Stimulated activated naive CD8-positive, alpha-beta T cell treated with anti-CD3 and anti-CD28 coated beads, Interleukin-15, amount 100 ng/mL, for 72 hours (primary cell): ENCODE measurements around the gene CHKA.

ENCODE experiments used
- ATAC-seq: fragments of 150-1000 bp; cut with Tn5 transposase; 2 replicates; pipeline ENCODE4 v1.10.0; 2021; ENCODE audit warnings: mild to moderate bottlenecking, moderate library complexity
- DNase-seq, 2 donors: peaks; one replicate each; pipeline ENCODE4 v3.0.0; 2021 to 2022
- H3K27ac Mint-ChIP-seq, 2 donors: one replicate each; pipeline ENCODE4 v1.8.0; 2022; ENCODE audit warnings: mild to moderate bottlenecking in 2 of 2, mixed read lengths in 2 of 2, moderate library complexity in 2 of 2
- H3K27me3 Mint-ChIP-seq: one replicate; pipeline ENCODE4 v1.8.0; 2022; ENCODE audit warnings: mixed read lengths
- H3K4me1 Mint-ChIP-seq: one replicate; pipeline ENCODE4 v1.8.0; 2022; ENCODE audit warnings: mild to moderate bottlenecking, mixed read lengths
- H3K4me3 Mint-ChIP-seq, 2 donors: one replicate each; pipeline ENCODE4 v1.8.0; 2022; ENCODE audit warnings: mild to moderate bottlenecking in 2 of 2, mixed read lengths in 2 of 2, moderate library complexity in 1 of 2
- H3K9me3 Mint-ChIP-seq, 2 donors: one replicate each; pipeline ENCODE4 v1.8.0; 2022; ENCODE audit warnings: mixed read lengths in 2 of 2

CHKA gene

DNA sequence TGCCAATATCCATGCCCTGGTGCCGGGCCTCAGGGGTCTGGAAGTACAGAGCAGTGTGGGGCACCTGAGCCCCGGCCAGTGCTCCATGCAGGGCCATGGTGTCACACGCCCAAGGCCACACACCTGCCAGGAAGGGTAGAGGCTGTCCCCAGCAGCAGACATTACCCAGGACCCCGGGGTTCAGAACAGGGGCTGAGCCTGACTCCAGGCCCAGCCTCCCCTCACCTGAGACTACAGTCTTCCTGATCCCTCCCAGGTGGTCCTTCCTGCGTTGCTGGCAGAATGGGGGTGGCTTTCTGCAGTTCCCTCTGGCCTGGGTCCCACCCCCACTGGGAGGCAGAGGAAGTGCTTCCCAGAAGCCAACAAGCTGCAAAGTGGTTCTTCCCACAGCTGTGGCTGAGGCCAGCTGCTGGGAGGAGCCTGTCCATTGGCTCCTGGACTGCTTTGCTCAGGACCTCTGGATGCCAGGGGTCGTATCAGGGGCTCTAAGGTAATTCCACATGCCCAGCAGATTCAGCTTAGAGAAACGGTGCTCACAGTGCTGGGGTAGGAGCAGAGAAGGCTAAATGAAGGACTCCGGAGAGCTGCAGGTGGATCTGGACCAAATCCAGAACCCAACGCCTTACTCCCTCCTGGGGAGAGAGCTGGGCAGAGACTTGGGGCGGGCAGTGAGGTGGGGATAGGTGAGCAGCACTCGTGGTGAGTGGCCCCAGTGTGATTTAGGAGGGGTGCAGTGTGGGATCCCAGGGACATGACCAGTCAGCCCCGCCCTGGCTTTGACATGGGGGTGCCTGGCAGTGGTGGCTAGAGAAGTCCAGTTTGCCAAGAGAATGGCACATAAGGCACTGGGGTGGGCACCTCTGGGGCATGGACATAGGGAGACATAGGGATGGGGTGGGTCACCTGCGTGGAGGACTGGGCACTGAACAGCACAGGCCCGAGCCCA, 69.7 kb downstream of the CHKA start:
- Mint-ChIP-seq H3K27ac (peak overlapping the region; percentile 0 to 59), H3K4me3 (no peak overlapping the region), H3K4me1 (no peaks in the 10 kb centered on the region), H3K9me3 (no peaks in the 10 kb centered on the region), H3K27me3 (no peaks in the 10 kb centered on the region)
- DNase-seq (no peak), ATAC-seq (peak; percentile 13)

GRCh38 chr11:68050371-68050841, 70.8 kb downstream of the CHKA start:
- ATAC-seq (no peak), DNase-seq (no peak)
- Mint-ChIP-seq H3K27me3 (no peaks in the 10 kb centered on the region), H3K4me1 (no peaks in the 10 kb centered on the region), H3K4me3 (no peak overlapping the region), H3K9me3 (no peaks in the 10 kb centered on the region), H3K27ac (peak overlapping the region in 1 of 2 donors; percentile 71)

- Mint-ChIP-seq H3K27me3 (no peaks in the 10 kb centered on the region), H3K4me1 (no peaks in the 10 kb centered on the region), H3K4me3 (no peak overlapping the region), H3K9me3 (no peaks in the 10 kb centered on the region), H3K27ac (peak overlapping the region in 1 of 2 donors; percentile 71)
- DNase-seq (no peak), ATAC-seq (peak; percentile 4)
Measured at GRCh38 chr11:68049509-68050370, 71.4 kb downstream of the CHKA start.

GRCh38 chr11:68048681-68049508, 72.3 kb downstream of the CHKA start:
- Mint-ChIP-seq H3K9me3 (no peaks in the 10 kb centered on the region), H3K27me3 (no peaks in the 10 kb centered on the region), H3K27ac (peak overlapping the region in 1 of 2 donors; percentile 63), H3K4me3 (no peak overlapping the region), H3K4me1 (no peaks in the 10 kb centered on the region)
- no peak for DNase-seq
- no peak for ATAC-seq

DNA sequence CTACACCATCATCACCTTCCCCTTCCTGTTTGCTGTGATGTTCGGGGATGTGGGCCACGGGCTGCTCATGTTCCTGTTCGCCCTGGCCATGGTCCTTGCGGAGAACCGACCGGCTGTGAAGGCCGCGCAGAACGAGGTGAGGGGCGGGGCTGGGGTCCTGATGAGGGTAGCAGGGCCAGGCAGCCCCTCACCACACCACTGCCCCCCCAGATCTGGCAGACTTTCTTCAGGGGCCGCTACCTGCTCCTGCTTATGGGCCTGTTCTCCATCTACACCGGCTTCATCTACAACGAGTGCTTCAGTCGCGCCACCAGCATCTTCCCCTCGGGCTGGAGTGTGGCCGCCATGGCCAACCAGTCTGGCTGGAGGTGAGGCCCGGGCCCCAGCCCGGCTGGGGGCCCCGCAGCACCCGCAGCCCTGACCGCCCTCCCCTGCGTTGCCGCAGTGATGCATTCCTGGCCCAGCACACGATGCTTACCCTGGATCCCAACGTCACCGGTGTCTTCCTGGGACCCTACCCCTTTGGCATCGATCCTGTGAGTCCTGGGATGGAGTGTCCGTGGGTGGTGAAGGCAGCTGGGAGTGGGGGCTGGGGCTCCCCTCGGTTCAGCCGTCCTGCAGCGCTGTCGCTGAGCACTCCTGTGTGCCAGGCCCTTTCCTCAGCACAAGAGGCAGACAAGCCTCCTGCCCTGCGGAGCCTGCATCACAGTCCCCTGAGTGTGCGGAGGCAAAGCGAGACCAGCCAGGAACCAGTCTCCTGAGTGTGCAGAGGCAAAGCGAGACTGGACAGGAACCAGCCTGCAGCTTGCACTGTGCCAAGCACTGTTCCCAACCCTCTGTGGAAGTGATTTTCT, 73.5 kb downstream of the CHKA start:
- no peak for ATAC-seq
- Mint-ChIP-seq H3K4me1 (no peaks in the 10 kb centered on the region), H3K9me3 (no peaks in the 10 kb centered on the region), H3K4me3 (no peak overlapping the region), H3K27me3 (no peaks in the 10 kb centered on the region), H3K27ac (peak overlapping the region; percentile 87 to 92)
- no peak for DNase-seq

DNA sequence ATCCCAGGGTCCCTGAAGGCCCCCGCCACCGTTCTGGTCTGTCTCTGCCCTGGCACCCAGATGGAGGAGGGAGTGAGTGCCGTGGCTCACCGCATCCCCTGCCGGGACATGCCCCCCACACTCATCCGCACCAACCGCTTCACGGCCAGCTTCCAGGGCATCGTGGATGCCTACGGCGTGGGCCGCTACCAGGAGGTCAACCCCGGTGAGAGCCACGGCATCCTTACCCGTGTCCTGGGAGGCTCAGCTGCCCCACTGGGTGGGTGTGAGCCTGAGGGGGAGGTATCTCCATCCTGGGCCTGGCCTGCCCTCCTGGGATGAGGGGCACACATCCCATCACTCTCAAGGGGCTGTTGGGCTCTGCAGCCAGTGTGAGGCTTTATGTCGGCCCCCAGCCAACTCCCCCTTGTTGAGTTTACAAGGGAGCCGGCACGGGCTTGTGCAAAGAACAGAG, 76.3 kb downstream of the CHKA start:
- Mint-ChIP-seq H3K27ac (no peak overlapping the region), H3K4me1 (peaks cover 18% of the 10 kb centered on the region), H3K9me3 (no peaks in the 10 kb centered on the region), H3K27me3 (no peaks in the 10 kb centered on the region), H3K4me3 (no peak overlapping the region)
- ATAC-seq (no peak), DNase-seq (no peak)

GRCh38 chr11:68044145-68044813, 76.9 kb downstream of the CHKA start:
- no peak for ATAC-seq
- Mint-ChIP-seq H3K27ac (peak overlapping the region in 1 of 2 donors; percentile 33), H3K27me3 (no peaks in the 10 kb centered on the region), H3K4me1 (peaks cover 25% of the 10 kb centered on the region), H3K4me3 (no peak overlapping the region), H3K9me3 (no peaks in the 10 kb centered on the region)
- DNase-seq, result no peak

DNA sequence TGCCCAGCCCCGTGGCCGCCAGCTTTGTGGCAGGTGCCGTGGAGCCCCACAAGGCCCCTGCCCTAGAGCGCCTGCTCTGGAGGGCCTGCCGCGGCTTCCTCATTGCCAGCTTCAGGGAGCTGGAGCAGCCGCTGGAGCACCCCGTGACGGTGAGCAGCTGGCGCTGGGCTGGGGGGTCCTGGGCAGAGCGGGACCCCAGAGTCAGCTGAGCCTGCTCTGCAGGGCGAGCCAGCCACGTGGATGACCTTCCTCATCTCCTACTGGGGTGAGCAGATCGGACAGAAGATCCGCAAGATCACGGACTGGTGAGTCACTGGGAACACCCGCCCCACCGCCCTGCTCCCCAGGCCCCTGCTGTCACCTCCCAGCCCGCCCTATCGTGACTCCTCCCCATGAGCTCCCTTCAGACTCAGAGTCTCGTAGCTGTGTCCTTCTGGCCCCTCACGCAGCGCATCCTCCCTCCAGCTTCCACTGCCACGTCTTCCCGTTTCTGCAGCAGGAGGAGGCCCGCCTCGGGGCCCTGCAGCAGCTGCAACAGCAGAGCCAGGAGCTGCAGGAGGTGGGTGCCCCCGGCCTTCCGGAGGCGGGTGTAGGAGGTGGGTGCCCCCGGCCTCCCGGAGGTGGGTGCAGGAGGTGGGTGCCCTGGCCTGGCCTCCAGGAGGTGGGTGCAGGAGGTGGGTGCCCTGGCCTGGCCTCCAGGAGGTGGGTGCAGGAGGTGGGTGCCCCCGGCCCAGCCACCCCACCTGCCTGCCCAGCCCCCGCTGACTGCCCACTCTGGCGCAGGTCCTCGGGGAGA, 77.6 kb downstream of the CHKA start:
- Mint-ChIP-seq H3K4me3 (no peak overlapping the region), H3K9me3 (no peaks in the 10 kb centered on the region), H3K27ac (no peak overlapping the region), H3K4me1 (peaks cover 28% of the 10 kb centered on the region), H3K27me3 (no peaks in the 10 kb centered on the region)
- ATAC-seq, result no peak
- DNase-seq, result no peak

DNA sequence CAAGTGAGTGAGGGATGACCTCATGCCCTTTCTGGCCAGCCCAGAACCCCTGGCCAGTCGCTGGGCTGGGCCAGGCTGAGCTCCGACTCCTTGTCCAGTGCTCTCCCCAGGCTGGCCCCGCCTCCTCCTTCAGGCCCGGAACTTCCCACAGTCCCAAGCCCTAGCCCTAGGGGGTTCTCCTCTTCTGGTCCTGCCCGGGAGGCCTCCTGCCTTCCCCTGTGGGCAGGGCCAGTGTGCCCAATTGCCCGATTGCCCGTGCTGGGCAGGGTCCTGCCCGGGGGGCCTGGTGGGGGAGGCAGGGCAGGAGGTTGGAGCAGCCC, 78.2 kb downstream of the CHKA start:
- Mint-ChIP-seq H3K27ac (no peak overlapping the region), H3K4me3 (no peak overlapping the region), H3K9me3 (no peaks in the 10 kb centered on the region), H3K4me1 (peaks cover 34% of the 10 kb centered on the region), H3K27me3 (no peaks in the 10 kb centered on the region)
- DNase-seq, result no peak
- no peak for ATAC-seq

- Mint-ChIP-seq H3K27me3 (no peaks in the 10 kb centered on the region), H3K9me3 (no peaks in the 10 kb centered on the region), H3K4me3 (no peak overlapping the region), H3K4me1 (peaks cover 40% of the 10 kb centered on the region), H3K27ac (no peak overlapping the region)
- DNase-seq (no peak), ATAC-seq (no peak)
Measured at GRCh38 chr11:68042219-68043028, 78.8 kb downstream of the CHKA start.

- no peaks in the 10 kb centered on the region for H3K9me3 Mint-ChIP-seq
- H3K27ac Mint-ChIP-seq, result peak overlapping the region in 1 of 2 donors; percentile 74
- H3K4me1 Mint-ChIP-seq, result peaks cover 47% of the 10 kb centered on the region
- peak overlapping the region in 1 of 2 donors; percentile 41 for H3K4me3 Mint-ChIP-seq
- DNase-seq, result no peak
- ATAC-seq, result no peak
- H3K27me3 Mint-ChIP-seq, result no peaks in the 10 kb centered on the region
Measured at GRCh38 chr11:68041617-68042218, 79.5 kb downstream of the CHKA start.

DNA sequence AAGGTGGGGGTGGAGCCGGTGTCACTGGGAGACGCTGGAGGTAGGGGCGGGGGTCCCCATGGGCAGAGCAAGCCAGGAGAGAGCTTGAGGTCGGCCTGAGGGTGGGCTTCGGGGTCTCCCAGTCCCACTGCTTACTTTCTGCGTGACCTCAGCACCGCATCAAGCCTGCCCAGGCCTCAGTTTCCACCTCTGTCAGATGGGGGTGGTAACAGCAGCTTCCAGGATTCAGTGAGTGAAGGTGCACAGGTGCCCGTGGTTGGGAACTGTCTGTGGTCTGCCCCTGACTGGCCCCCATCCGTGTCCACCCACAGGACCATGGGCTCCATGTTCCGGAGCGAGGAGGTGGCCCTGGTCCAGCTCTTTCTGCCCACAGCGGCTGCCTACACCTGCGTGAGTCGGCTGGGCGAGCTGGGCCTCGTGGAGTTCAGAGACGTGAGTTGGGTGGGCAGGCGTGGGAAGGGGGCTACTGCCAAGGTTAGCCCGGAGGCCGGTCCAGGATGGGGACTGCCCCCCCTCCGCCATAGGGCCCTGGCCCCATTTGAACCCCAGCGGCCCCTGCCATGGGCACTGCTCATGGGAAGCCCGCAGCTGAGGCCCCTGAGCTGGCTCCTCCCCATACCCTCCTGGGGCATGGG, 80.1 kb downstream of the CHKA start:
- Mint-ChIP-seq H3K27me3 (no peaks in the 10 kb centered on the region), H3K9me3 (no peaks in the 10 kb centered on the region), H3K4me1 (peaks cover 53% of the 10 kb centered on the region), H3K27ac (peak overlapping the region in 1 of 2 donors; percentile 99), H3K4me3 (peak overlapping the region; percentile 92 to 93)
- DNase-seq (no peak), ATAC-seq (no peak)
